Liver (tissue), 9 donors: ENCODE results near the gene MGME1. TPM values are rescaled to one million over a fixed set of nuclear protein-coding genes. Genes with fewer than 3 reads are reported as not detected.
"Not testable (repeated sequence)": the region's sequence is repeated elsewhere in the genome, so short reads cannot be mapped to it uniquely, and the experiment has no call there.

Source experiments
- DNase-seq: peaks from one replicate; pipeline ENCODE4 v3.0.0-alpha.2; 2017; ENCODE audit warnings: low spot score
- H3K27ac ChIP-seq, 2 donors: one replicate each; pipeline ENCODE4 v1.7.0; 2013; ENCODE audit warnings: inconsistent platforms in 2 of 2, low read length in 2 of 2, control low read depth in 1 of 2, low read depth in 1 of 2, mild to moderate bottlenecking in 1 of 2
- H3K27me3 ChIP-seq, 4 donors: one replicate each; pipeline versions ENCODE4 v1.6.1 to v1.7.0; 2013; ENCODE audit warnings: low read length in 3 of 4, inconsistent platforms in 1 of 4, mild to moderate bottlenecking in 1 of 4, moderate library complexity in 1 of 4; ENCODE audit not compliant: control insufficient read depth in 4 of 4, insufficient read depth in 4 of 4
- H3K36me3 ChIP-seq, 4 donors: one replicate each; pipeline versions ENCODE4 v1.6.1 to v1.7.0; 2013; ENCODE audit warnings: low read length in 3 of 4, mild to moderate bottlenecking in 3 of 4, low read depth in 1 of 4, moderate library complexity in 1 of 4; ENCODE audit not compliant: control insufficient read depth in 4 of 4, insufficient read depth in 3 of 4
- H3K4me1 ChIP-seq, 4 donors: one replicate each; pipeline versions ENCODE4 v1.6.1 to v1.7.0; 2013; ENCODE audit warnings: low read length in 3 of 4, mild to moderate bottlenecking in 3 of 4, moderate library complexity in 1 of 4; ENCODE audit not compliant: control insufficient read depth in 4 of 4, insufficient read depth in 4 of 4
- H3K4me3 ChIP-seq, 3 donors: one replicate each; pipeline versions ENCODE4 v1.6.1 to v1.7.0; 2013; ENCODE audit warnings: low read length in 3 of 3, control low read depth in 1 of 3, low read depth in 1 of 3, mild to moderate bottlenecking in 1 of 3
- H3K9ac ChIP-seq, 2 donors: one replicate each; pipeline ENCODE4 v1.7.0; 2013; ENCODE audit warnings: low read length in 2 of 2, mild to moderate bottlenecking in 2 of 2, moderate library complexity in 2 of 2, control low read depth in 1 of 2, low read depth in 1 of 2
- H3K9me3 ChIP-seq, 4 donors: one replicate each; pipeline versions ENCODE4 v1.6.1 to v1.7.0; 2013; ENCODE audit warnings: low read length in 3 of 4; ENCODE audit not compliant: control insufficient read depth in 4 of 4
- EGR1 ChIP-seq, 2 donors: IDR thresholded peaks; 2 replicates each; pipeline ENCODE4 v1.6.1; 2016 to 2018; ENCODE audit warnings: antibody characterized with exemption in 2 of 2, low read depth in 2 of 2
- FOXA1 ChIP-seq: IDR thresholded peaks from 2 replicates; pipeline ENCODE4 v1.6.1; 2016; ENCODE audit warnings: antibody characterized with exemption
- FOXA2 ChIP-seq: IDR thresholded peaks from 2 replicates; pipeline ENCODE4 v1.6.1; 2016; ENCODE audit warnings: antibody characterized with exemption
- GABPA ChIP-seq, 2 donors: IDR thresholded peaks in 1 of 2; conservative IDR thresholded peaks in 1 of 2; 2 replicates each; pipeline ENCODE4 v1.6.1; 2016; ENCODE audit warnings: antibody characterized with exemption in 2 of 2, mild to moderate bottlenecking in 1 of 2, moderate library complexity in 1 of 2
- HNF4A ChIP-seq, 2 donors: conservative IDR thresholded peaks; 2 replicates each; pipeline ENCODE4 v1.6.1; 2016; ENCODE audit warnings: antibody characterized with exemption in 2 of 2, mild to moderate bottlenecking in 2 of 2
- HNF4G ChIP-seq: IDR thresholded peaks from 2 replicates; pipeline ENCODE4 v1.6.1; 2016; ENCODE audit warnings: antibody characterized with exemption
- JUND ChIP-seq, 2 donors: IDR thresholded peaks; 2 replicates each; pipeline ENCODE4 v1.6.1; 2016; ENCODE audit warnings: antibody characterized with exemption in 2 of 2
- NR2F2 ChIP-seq: IDR thresholded peaks from 2 replicates; pipeline ENCODE4 v1.6.1; 2016; ENCODE audit warnings: antibody characterized with exemption
- RAD21 ChIP-seq, 2 donors: IDR thresholded peaks; 2 replicates each; pipeline ENCODE4 v1.6.1; 2016; ENCODE audit warnings: antibody characterized with exemption in 2 of 2, mild to moderate bottlenecking in 2 of 2
- RXRA ChIP-seq, 2 donors: IDR thresholded peaks; 2 replicates each; pipeline ENCODE4 v1.6.1; 2017 to 2018; ENCODE audit warnings: antibody characterized with exemption in 2 of 2, mild to moderate bottlenecking in 1 of 2
- SP1 ChIP-seq: IDR thresholded peaks from 2 replicates; pipeline ENCODE4 v1.6.1; 2018; ENCODE audit warnings: antibody characterized with exemption, mild to moderate bottlenecking
- TAF1 ChIP-seq: conservative IDR thresholded peaks from 2 replicates; pipeline ENCODE4 v1.6.1; 2016; ENCODE audit warnings: antibody characterized with exemption, mild to moderate bottlenecking
- YY1 ChIP-seq: IDR thresholded peaks from 2 replicates; pipeline ENCODE4 v1.6.1; 2016; ENCODE audit warnings: antibody characterized with exemption, mild to moderate bottlenecking
- WGBS: extraction: QIAGEN DNeasy Blood & Tissue Kit; methylation state at CpG from one replicate; pipeline ENCODE4 v1.1.7; 2013; 5-methylcytosine and 5-hydroxymethylcytosine counted together
- polyA plus RNA-seq, 2 donors: library from polyadenylated mRNA; stranded (reverse) in 1 of 2; unstranded in 1 of 2; fragments of 200-250 nt in 1 of 2; fragments of >200 nt in 1 of 2; fragmentation: Nextera tagmentation in 1 of 2; extraction: Ambion mirVana in 1 of 2; gene quantifications; one replicate each; pipeline versions ENCODE4 v1.2.1 to v1.2.3, GENCODE V29; 2013 to 2015
- total RNA-seq, 2 donors: library from RNA; depleted of rRNA; stranded (reverse); fragments of >200 nt; gene quantifications; one replicate each; pipeline ENCODE4 v1.2.3, GENCODE V29; 2014
- TF ChIP-seq, protein P1 (sequence below): fragments of 150-350 bp; IDR thresholded peaks from 2 replicates; pipeline ENCODE4 v1.5.1; 2017; ENCODE audit warnings: improper control_type of control experiment, low read depth, low read length; ENCODE audit not compliant: missing input control
- TF ChIP-seq, protein P2 (sequence below): IDR thresholded peaks from 2 replicates; pipeline ENCODE4 v1.6.1; 2016; ENCODE audit warnings: antibody characterized with exemption
- TF ChIP-seq, protein P3 (sequence below): IDR thresholded peaks from 2 replicates; pipeline ENCODE4 v1.6.1; 2016; ENCODE audit warnings: antibody characterized with exemption
- TF ChIP-seq, protein P4 (sequence below): IDR thresholded peaks from 2 replicates; pipeline ENCODE4 v1.6.1; 2016; ENCODE audit warnings: antibody characterized with exemption
- TF ChIP-seq, protein P5 (sequence below): IDR thresholded peaks from 2 replicates; pipeline ENCODE4 v1.6.1; 2016; ENCODE audit warnings: antibody characterized with exemption, mild to moderate bottlenecking
- donor health status: healthy.
- donor health status: healthy.
- donor health status: healthy.
- donor health status: healthy.
- donor health status: healthy.

The MGME1 gene
- total and polyA plus RNA-seq, 4 donors = 4.2 to 26.8 (median 6.7) TPM

DNA sequence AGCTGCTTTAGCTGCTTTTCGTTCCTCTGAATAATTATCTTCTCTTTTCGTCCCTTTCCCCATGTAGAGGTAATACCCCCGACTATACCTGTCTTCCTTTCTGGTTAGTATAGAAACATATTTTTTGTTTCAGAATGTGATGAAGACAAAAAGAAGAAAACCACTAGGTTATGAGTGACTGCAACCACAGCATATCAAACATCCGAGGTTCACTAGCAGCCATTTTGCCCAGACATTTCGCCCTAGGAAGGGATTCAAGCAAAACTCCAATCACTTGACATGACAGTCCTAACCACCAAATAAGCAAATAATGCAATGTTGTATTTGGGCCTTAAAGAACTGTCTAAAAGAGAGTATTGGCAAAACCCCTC, 9.6 kb upstream of the MGME1 start:
- Histone ChIP-seq H3K9me3 (no peaks in the 10 kb centered on the region), H3K27ac (peak overlapping the region; percentile 14 to 58), H3K4me3 (no peak overlapping the region), H3K9ac (no peak overlapping the region), H3K4me1 (peaks cover 6 to 47% (median 42%) of the 10 kb centered on the region in 4 donors), H3K36me3 (peaks cover 0 to 10% (median 5%) of the 10 kb centered on the region in 4 donors), H3K27me3 (no peaks in the 10 kb centered on the region)
- 74% methylated on average over 5 of the region's 5 CpGs for WGBS
- TF ChIP-seq, protein P1, sequence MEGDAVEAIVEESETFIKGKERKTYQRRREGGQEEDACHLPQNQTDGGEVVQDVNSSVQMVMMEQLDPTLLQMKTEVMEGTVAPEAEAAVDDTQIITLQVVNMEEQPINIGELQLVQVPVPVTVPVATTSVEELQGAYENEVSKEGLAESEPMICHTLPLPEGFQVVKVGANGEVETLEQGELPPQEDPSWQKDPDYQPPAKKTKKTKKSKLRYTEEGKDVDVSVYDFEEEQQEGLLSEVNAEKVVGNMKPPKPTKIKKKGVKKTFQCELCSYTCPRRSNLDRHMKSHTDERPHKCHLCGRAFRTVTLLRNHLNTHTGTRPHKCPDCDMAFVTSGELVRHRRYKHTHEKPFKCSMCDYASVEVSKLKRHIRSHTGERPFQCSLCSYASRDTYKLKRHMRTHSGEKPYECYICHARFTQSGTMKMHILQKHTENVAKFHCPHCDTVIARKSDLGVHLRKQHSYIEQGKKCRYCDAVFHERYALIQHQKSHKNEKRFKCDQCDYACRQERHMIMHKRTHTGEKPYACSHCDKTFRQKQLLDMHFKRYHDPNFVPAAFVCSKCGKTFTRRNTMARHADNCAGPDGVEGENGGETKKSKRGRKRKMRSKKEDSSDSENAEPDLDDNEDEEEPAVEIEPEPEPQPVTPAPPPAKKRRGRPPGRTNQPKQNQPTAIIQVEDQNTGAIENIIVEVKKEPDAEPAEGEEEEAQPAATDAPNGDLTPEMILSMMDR = no peak
- no peak for DNase-seq

DNA sequence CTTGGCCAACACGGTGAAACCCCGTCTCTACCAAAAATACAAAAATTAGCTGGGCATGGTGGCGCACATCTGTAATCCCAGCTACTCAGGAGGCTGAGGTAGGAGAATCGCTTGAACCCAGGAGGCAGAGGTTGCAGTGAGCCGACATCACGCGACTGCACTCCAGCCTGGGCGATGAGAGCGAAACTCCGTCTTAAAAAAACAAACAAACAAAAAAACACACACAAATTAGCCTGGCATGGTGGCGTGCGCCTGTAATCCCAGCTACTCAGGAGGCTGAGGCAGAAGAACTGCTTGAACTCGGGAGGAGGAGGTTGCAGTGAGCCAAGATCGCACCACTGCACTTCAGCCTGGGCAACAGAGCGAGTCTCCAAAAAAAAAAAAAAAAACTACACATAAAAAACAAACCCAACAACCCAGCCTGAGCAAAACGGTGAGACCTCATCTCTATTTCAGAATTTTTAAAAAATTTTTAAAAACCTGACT, 8.4 kb upstream of the MGME1 start:
- Histone ChIP-seq H3K4me1 (peaks cover 7 to 59% (median 48%) of the 10 kb centered on the region in 4 donors), H3K27ac (peak overlapping the region; percentile 67 to 73)
- not testable (repeated sequence) for DNase-seq, H3K27me3 ChIP-seq, H3K4me3 ChIP-seq, H3K9me3 ChIP-seq, H3K9ac ChIP-seq, H3K36me3 ChIP-seq
- 88% methylated on average over 16 of the region's 16 CpGs for WGBS

DNA sequence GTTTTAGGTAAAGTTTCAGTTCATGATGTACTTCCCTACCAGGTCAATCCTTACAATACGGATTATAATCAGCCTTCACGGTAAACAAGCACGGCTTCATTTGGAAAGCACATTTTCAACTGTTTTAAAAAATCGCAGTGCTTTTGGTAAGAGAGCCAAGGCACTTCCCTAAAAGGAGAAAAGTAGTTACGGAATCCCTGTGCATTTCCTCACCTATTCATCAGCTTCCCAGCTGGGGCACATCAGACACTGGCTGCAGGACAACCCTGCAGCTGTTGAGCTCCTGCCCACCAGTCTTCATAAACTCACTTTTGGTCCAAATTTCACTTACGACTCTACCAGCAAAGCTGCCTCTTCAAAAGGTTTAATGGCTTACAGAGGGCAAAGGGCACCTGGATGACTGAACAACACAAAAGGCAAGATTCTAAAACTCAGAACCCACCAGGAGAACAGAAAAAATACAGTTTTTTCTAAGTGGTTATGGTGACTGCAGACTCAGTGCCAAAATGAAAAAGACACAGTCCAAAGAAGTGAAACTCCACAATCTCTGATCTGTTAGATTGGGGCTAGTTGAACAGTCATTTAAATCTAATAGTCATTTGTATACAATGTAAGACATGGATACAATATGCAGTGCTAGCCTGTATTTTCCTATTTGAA, 7.8 kb upstream of the MGME1 start:
- Histone ChIP-seq H3K36me3 (peaks cover 0 to 1% (median 0%) of the 10 kb centered on the region in 4 donors), H3K4me3 (no peak overlapping the region), H3K4me1 (peaks cover 10 to 65% (median 54%) of the 10 kb centered on the region in 4 donors), H3K9ac (peak overlapping the region in 1 of 2 donors; percentile 65), H3K9me3 (no peaks in the 10 kb centered on the region), H3K27ac (peak overlapping the region; percentile 67 to 73), H3K27me3 (no peaks in the 10 kb centered on the region)
- WGBS = 13% methylated on average over 6 of the region's 6 CpGs
- DNase-seq = no peak
- TF ChIP-seq, protein P2, sequence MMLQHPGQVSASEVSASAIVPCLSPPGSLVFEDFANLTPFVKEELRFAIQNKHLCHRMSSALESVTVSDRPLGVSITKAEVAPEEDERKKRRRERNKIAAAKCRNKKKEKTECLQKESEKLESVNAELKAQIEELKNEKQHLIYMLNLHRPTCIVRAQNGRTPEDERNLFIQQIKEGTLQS = no peak
- TF ChIP-seq GABPA (IDR thresholded peaks at IDR 0.05 in 1 of 2, conservative IDR thresholded peaks at IDR 0.05 in 1 of 2) (no peak), RXRA (IDR thresholded peaks at IDR 0.05) (peak; percentile 21 to 54), FOXA1 (no peak), SP1 (peak; percentile 69), HNF4G (peak; percentile 32), TAF1 (no peak), YY1 (peak; percentile 66), NR2F2 (peak; percentile 39), FOXA2 (no peak), JUND (IDR thresholded peaks at IDR 0.05) (peak in 1 of 2 donors; percentile 14), RAD21 (IDR thresholded peaks at IDR 0.05) (no peak), HNF4A (conservative IDR thresholded peaks at IDR 0.05) (peak; percentile 74 to 76), EGR1 (IDR thresholded peaks at IDR 0.05; ENCODE audit: low read depth in 2 of 2) (no peak)
- TF ChIP-seq, protein P3, sequence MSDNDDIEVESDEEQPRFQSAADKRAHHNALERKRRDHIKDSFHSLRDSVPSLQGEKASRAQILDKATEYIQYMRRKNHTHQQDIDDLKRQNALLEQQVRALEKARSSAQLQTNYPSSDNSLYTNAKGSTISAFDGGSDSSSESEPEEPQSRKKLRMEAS = peak; percentile 22
- TF ChIP-seq, protein P1 = no peak
- TF ChIP-seq, protein P4, sequence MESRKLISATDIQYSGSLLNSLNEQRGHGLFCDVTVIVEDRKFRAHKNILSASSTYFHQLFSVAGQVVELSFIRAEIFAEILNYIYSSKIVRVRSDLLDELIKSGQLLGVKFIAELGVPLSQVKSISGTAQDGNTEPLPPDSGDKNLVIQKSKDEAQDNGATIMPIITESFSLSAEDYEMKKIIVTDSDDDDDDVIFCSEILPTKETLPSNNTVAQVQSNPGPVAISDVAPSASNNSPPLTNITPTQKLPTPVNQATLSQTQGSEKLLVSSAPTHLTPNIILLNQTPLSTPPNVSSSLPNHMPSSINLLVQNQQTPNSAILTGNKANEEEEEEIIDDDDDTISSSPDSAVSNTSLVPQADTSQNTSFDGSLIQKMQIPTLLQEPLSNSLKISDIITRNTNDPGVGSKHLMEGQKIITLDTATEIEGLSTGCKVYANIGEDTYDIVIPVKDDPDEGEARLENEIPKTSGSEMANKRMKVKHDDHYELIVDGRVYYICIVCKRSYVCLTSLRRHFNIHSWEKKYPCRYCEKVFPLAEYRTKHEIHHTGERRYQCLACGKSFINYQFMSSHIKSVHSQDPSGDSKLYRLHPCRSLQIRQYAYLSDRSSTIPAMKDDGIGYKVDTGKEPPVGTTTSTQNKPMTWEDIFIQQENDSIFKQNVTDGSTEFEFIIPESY = no peak
- TF ChIP-seq, protein P5, sequence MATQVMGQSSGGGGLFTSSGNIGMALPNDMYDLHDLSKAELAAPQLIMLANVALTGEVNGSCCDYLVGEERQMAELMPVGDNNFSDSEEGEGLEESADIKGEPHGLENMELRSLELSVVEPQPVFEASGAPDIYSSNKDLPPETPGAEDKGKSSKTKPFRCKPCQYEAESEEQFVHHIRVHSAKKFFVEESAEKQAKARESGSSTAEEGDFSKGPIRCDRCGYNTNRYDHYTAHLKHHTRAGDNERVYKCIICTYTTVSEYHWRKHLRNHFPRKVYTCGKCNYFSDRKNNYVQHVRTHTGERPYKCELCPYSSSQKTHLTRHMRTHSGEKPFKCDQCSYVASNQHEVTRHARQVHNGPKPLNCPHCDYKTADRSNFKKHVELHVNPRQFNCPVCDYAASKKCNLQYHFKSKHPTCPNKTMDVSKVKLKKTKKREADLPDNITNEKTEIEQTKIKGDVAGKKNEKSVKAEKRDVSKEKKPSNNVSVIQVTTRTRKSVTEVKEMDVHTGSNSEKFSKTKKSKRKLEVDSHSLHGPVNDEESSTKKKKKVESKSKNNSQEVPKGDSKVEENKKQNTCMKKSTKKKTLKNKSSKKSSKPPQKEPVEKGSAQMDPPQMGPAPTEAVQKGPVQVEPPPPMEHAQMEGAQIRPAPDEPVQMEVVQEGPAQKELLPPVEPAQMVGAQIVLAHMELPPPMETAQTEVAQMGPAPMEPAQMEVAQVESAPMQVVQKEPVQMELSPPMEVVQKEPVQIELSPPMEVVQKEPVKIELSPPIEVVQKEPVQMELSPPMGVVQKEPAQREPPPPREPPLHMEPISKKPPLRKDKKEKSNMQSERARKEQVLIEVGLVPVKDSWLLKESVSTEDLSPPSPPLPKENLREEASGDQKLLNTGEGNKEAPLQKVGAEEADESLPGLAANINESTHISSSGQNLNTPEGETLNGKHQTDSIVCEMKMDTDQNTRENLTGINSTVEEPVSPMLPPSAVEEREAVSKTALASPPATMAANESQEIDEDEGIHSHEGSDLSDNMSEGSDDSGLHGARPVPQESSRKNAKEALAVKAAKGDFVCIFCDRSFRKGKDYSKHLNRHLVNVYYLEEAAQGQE = no peak
